WERI-Rb-1 (cell line): Measurements from ENCODE around the gene DGKQ.

Experiments used
- DNase-seq: peaks from one replicate; pipeline ENCODE4 v3.0.0-alpha.2; 2020
- H3K27ac ChIP-seq: fragments of 250-450 bp; sonication (Bioruptor Pico); 2 replicates; pipeline ENCODE4 v1.5.1; 2020; ENCODE audit warnings: mild to moderate bottlenecking, moderate library complexity
- H3K27me3 ChIP-seq: fragments of 250-450 bp; sonication (Bioruptor Pico); 2 replicates; pipeline ENCODE4 v1.5.1; 2021; ENCODE audit warnings: mild to moderate bottlenecking, low read depth, moderate library complexity; ENCODE audit not compliant: insufficient read depth, severe bottlenecking
- H3K36me3 ChIP-seq: fragments of 250-450 bp; sonication (Bioruptor Pico); 2 replicates; pipeline ENCODE4 v1.5.1; 2020; ENCODE audit warnings: mild to moderate bottlenecking, moderate library complexity
- H3K4me3 ChIP-seq: 2 replicates; pipeline ENCODE4 v1.5.1; 2011; ENCODE audit warnings: low read depth, mild to moderate bottlenecking, control low read depth, low read length
- H3K9me3 ChIP-seq: fragments of 250-450 bp; sonication (Bioruptor Pico); 2 replicates; pipeline ENCODE4 v1.5.1; 2021; ENCODE audit warnings: mild to moderate bottlenecking, moderate library complexity; ENCODE audit not compliant: severe bottlenecking
- TF ChIP-seq, protein P1 (sequence below): IDR thresholded peaks from 2 replicates; pipeline ENCODE4 v1.5.1; 2011; ENCODE audit warnings: low read depth, mild to moderate bottlenecking, control low read depth, inconsistent platforms, low read length

DGKQ gene

DNA sequence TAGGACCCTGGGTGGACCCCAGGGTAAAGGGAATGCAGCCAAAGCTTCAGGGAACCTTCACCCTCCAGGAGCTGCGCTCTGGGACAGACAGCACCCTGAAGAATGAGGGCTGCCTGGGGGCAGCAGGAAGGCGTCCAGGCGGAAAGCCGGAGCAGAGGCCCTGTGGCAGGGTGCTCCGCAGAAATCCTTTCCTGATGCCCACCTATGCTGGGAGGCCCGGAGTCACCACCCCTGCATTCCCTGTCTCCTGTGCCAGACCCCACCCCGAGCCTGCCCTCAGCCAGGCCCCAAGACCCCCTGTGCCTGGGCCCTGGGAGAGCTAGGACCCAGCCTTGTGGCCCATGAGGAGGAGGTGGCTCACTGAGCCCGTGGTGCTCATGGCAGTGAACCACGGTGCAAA, 1.3 kb upstream of the DGKQ start:
- H3K9me3 ChIP-seq: peaks cover 13% of the 10 kb centered on the region
- H3K4me3 ChIP-seq: no peak overlapping the region
- TF ChIP-seq, protein P1, sequence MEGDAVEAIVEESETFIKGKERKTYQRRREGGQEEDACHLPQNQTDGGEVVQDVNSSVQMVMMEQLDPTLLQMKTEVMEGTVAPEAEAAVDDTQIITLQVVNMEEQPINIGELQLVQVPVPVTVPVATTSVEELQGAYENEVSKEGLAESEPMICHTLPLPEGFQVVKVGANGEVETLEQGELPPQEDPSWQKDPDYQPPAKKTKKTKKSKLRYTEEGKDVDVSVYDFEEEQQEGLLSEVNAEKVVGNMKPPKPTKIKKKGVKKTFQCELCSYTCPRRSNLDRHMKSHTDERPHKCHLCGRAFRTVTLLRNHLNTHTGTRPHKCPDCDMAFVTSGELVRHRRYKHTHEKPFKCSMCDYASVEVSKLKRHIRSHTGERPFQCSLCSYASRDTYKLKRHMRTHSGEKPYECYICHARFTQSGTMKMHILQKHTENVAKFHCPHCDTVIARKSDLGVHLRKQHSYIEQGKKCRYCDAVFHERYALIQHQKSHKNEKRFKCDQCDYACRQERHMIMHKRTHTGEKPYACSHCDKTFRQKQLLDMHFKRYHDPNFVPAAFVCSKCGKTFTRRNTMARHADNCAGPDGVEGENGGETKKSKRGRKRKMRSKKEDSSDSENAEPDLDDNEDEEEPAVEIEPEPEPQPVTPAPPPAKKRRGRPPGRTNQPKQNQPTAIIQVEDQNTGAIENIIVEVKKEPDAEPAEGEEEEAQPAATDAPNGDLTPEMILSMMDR: no peak
- H3K27me3 ChIP-seq: no peaks in the 10 kb centered on the region
- no peak for DNase-seq
- no peaks in the 10 kb centered on the region for H3K36me3 ChIP-seq
- no peak overlapping the region for H3K27ac ChIP-seq

DNA sequence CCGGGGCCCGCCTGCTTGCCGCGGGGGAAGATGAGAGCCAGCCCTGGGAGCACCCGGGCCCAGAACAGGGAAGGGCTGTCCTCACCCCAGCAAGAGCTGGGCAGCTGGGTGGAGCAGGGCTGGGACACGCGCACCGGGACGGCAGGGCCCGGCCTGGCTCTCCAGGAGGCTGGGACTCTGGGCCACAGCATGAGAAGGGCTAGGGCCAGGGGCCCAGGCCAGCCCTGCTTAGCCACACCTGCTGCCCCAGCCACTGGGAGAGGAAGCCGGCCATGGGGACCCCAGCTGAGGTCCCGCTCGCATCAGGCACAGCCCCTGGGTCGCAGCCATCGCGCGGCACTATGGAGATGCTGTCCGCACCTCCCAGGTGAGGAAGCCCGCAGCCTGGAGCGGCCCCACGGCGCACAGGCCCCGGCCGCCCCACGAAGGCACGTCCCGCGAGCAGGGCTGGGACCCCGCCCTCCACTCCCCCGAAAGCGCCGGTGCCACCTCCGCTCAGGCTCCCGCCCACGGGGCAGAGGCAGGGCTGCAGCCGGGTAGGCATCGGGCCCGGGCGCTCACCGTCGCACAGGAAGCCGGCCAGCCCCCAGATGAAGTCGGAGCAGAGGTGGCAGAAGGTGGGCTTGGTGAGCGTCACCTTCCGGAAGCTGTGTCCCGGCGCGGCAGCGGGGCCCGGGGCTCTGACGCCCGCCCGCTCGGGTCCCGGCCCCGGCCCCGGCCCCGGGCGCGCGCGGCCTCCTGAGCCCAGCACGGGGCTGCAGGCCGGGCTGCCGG, 531 bp downstream of the DGKQ start:
- Histone ChIP-seq H3K4me3 (peak overlapping the region; percentile 65), H3K27ac (no peak overlapping the region), H3K9me3 (peaks cover 13% of the 10 kb centered on the region), H3K36me3 (no peaks in the 10 kb centered on the region), H3K27me3 (no peaks in the 10 kb centered on the region)
- no peak for DNase-seq
- TF ChIP-seq, protein P1: no peak

GRCh38 chr4:971666-972500, 1.5 kb downstream of the DGKQ start:
- no peaks in the 10 kb centered on the region for H3K27me3 ChIP-seq
- H3K36me3 ChIP-seq: no peaks in the 10 kb centered on the region
- DNase-seq: peak; percentile 52
- H3K4me3 ChIP-seq: peak overlapping the region; percentile 65
- TF ChIP-seq, protein P1: no peak
- H3K9me3 ChIP-seq: peaks cover 13% of the 10 kb centered on the region
- no peak overlapping the region for H3K27ac ChIP-seq

DNA sequence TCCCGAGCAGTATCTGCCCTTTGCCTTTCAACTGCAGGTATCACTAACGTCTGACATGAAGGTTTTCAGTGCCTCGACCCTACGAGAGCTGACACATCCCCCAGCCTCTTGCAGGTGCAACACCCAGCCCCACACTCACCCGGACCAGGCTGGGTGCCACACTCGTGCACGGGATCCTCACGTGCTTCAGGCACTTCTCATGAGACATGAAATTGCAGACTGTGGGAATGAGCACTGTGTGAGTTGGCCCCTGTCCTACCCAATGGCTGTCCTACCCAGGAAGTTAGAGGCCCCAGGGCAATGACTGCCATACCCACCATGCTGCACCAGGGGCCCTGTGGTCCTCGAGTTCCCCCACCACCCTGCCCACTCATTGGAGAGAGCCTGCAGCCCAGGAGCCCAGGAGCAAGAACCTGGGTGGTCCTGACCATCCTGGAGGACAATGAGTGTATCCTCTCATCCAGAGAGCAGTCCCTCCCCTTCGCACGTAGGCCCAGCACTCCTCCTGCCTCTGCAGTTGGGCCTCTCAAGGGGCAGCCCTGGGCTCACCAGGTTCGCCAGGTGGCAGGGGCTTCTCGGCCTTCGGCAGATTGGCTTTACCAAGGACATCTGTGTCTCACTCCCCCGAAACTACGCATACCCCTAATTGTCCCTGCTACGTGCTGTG, 2.4 kb downstream of the DGKQ start:
- H3K4me3 ChIP-seq: no peak overlapping the region
- H3K36me3 ChIP-seq: no peaks in the 10 kb centered on the region; the same call in 1 of the 2 replicates
- no peak for DNase-seq
- TF ChIP-seq, protein P1: no peak
- no peak overlapping the region for H3K27ac ChIP-seq
- H3K27me3 ChIP-seq: no peaks in the 10 kb centered on the region
- peaks cover 13% of the 10 kb centered on the region for H3K9me3 ChIP-seq

DNA sequence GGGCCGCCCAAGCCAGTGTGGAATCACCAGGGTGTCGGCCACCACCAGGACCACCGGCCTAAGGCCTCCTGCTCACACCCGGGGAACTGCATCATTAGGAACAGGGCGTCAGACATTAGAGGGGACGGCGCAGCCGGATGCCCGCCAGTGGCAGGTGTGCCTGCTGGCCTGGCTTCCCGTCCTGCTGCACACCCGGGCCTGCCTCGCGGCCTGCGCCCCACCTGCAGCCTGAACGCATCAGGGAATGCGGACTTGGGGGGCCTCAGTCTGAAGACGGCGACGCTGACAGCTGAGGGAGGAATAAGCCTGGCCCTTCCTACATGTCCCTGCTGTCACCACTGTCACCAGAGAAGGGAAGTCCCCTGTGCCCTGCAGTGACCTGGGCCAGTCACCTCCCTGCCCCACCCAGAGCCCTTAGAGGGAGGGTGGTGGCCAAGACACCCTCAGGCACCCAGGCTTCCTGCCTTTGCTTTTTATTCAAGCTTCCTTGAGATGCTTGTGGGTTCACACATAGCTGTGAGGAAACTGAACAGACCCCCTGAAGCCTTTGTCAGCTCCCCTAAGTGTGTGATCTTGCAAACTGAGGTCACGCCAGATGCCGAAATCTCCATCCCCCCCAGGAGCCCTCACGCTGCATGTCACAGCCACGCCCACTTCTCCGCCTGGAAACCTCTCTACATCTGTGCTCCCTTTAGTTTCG, 3.2 kb downstream of the DGKQ start:
- DNase-seq: no peak
- TF ChIP-seq, protein P1: no peak

More for the DNA sequence above, 3.2 kb downstream of the DGKQ start:
- Histone ChIP-seq H3K27ac (no peak overlapping the region), H3K27me3 (no peaks in the 10 kb centered on the region), H3K4me3 (no peak overlapping the region), H3K36me3 (no peaks in the 10 kb centered on the region; the same call in 1 of the 2 replicates), H3K9me3 (peaks cover 13% of the 10 kb centered on the region)
